ENCODE data around the gene KCNMB2. TPM values are rescaled to one million over a fixed set of nuclear protein-coding genes. Genes with fewer than 3 reads are reported as not detected.

Gene KCNMB2
- total RNA-seq, 1 experiment from 2014 or later, result not detected

- ChIA-PET POLR2A (ENCODE audit: unreplicated experiment) (no interaction called here), CTCF (no interaction called here)
- no peak overlapping the region for H3K9ac ChIP-seq (ENCODE audit: low read length)
- no peak overlapping the region for H3K4me2 ChIP-seq (ENCODE audit: low read length)
- no peak overlapping the region for H3K27ac ChIP-seq (ENCODE audit: low read length)
- no peaks in the 10 kb centered on the region for H3K4me1 ChIP-seq (ENCODE audit: insufficient read depth, low read length)
- H3F3A ChIP-seq (ENCODE audit: low read length, unreplicated experiment), result no peaks in the 10 kb centered on the region
- H3K36me3 ChIP-seq (ENCODE audit: low read depth, low read length), result no peaks in the 10 kb centered on the region
- intact Hi-C loops (cut with micrococcal nuclease), result no loop called here
- H3K9me2 ChIP-seq (replicated peaks; ENCODE audit: low read length), result no peaks in the 10 kb centered on the region
- no peaks in the 10 kb centered on the region for H3K9me3 ChIP-seq (ENCODE audit: low read length)
- H3K79me2 ChIP-seq (ENCODE audit: low read length), result no peaks in the 10 kb centered on the region
- no peak overlapping the region for H3K4me3 ChIP-seq (ENCODE audit: low read length)
- BruUV-seq (replicated peaks), result no TSS peak
- H4K20me1 ChIP-seq (ENCODE audit: low read length), result no peaks in the 10 kb centered on the region
- DNase-seq, result no peak
- TF ChIP-seq EZH2 (IDR thresholded peaks at IDR 0.05; ENCODE audit: low read length, unreplicated experiment), result no peak
- no peak for ATAC-seq
- no peak overlapping the region for H2AFZ ChIP-seq (ENCODE audit: low read length)
- no peaks in the 10 kb centered on the region for H3K27me3 ChIP-seq (ENCODE audit: low read length)
These were observed 67.5 kb downstream of the KCNMB2 start for GRCh38 chr3:178603735-178604134.

- no peak for ATAC-seq
- Histone ChIP-seq H3K79me2 (ENCODE audit: low read length) (no peaks in the 10 kb centered on the region), H3K27me3 (ENCODE audit: low read length) (peaks cover 20% of the 10 kb centered on the region; the same call in 1 of the 2 replicates), H3K27ac (ENCODE audit: low read length) (no peak overlapping the region), H3K9me3 (ENCODE audit: low read length) (no peaks in the 10 kb centered on the region), H3F3A (ENCODE audit: low read length, unreplicated experiment) (no peaks in the 10 kb centered on the region), H3K9me2 (replicated peaks; ENCODE audit: low read length) (no peaks in the 10 kb centered on the region), H3K9ac (ENCODE audit: low read length) (no peak overlapping the region), H4K20me1 (ENCODE audit: low read length) (no peaks in the 10 kb centered on the region), H3K4me3 (ENCODE audit: low read length) (peak overlapping the region; percentile 22; the same call in 1 of the 2 replicates), H3K4me2 (ENCODE audit: low read length) (peak overlapping the region; percentile 57), H3K4me1 (ENCODE audit: insufficient read depth, low read length) (no peaks in the 10 kb centered on the region), H2AFZ (ENCODE audit: low read length) (no peak overlapping the region), H3K36me3 (ENCODE audit: low read depth, low read length) (no peaks in the 10 kb centered on the region)
- POLR2A ChIA-PET (ENCODE audit: unreplicated experiment), result no interaction called here
- no peak for DNase-seq
- CTCF ChIA-PET, result no interaction called here
- intact Hi-C loops (cut with micrococcal nuclease), result no loop called here
- TF ChIP-seq EZH2phosphoT487 (IDR thresholded peaks at IDR 0.05; ENCODE audit: borderline replicate concordance, low read length), result no peak
- no peak for TF ChIP-seq EZH2 (IDR thresholded peaks at IDR 0.05; ENCODE audit: low read length, unreplicated experiment)
- TF ChIP-seq CTCF (conservative IDR thresholded peaks at IDR 0.05; ENCODE audit: low read depth, low read length), result no peak
- BruUV-seq (replicated peaks), result no TSS peak
These were observed 82.0 kb downstream of the KCNMB2 start for GRCh38 chr3:178618197-178618596.

- Histone ChIP-seq H3K4me2 (ENCODE audit: low read length) (peak overlapping the region; percentile 57; the same call in 1 of the 2 replicates), H3K4me3 (ENCODE audit: low read length) (no peak overlapping the region), H3F3A (ENCODE audit: low read length, unreplicated experiment) (no peaks in the 10 kb centered on the region), H3K4me1 (ENCODE audit: insufficient read depth, low read length) (no peaks in the 10 kb centered on the region), H3K9me3 (ENCODE audit: low read length) (no peaks in the 10 kb centered on the region), H3K27me3 (ENCODE audit: low read length) (peaks cover 20% of the 10 kb centered on the region; the same call in 1 of the 2 replicates), H3K79me2 (ENCODE audit: low read length) (no peaks in the 10 kb centered on the region), H3K27ac (ENCODE audit: low read length) (no peak overlapping the region), H2AFZ (ENCODE audit: low read length) (no peak overlapping the region), H4K20me1 (ENCODE audit: low read length) (no peaks in the 10 kb centered on the region), H3K36me3 (ENCODE audit: low read depth, low read length) (no peaks in the 10 kb centered on the region), H3K9me2 (replicated peaks; ENCODE audit: low read length) (no peaks in the 10 kb centered on the region), H3K9ac (ENCODE audit: low read length) (no peak overlapping the region)
- ChIA-PET CTCF (no interaction called here), POLR2A (ENCODE audit: unreplicated experiment) (no interaction called here)
- ATAC-seq (no peak), DNase-seq (no peak)
- TF ChIP-seq EZH2phosphoT487 (IDR thresholded peaks at IDR 0.05; ENCODE audit: borderline replicate concordance, low read length) (no peak), EZH2 (IDR thresholded peaks at IDR 0.05; ENCODE audit: low read length, unreplicated experiment) (no peak), CTCF (conservative IDR thresholded peaks at IDR 0.05; ENCODE audit: low read depth, low read length) (no peak)
- intact Hi-C loops (cut with micrococcal nuclease), result no loop called here
- no TSS peak for BruUV-seq (replicated peaks)
These were observed 82.7 kb downstream of the KCNMB2 start for GRCh38 chr3:178618896-178619295.
